Measurements from ENCODE around the gene SH3GLB1. TPM values are rescaled to one million over a fixed set of nuclear protein-coding genes. Genes with fewer than 3 reads are reported as not detected.

Gene SH3GLB1
- total RNA-seq, 4 donors from 2014 or later = 58.4 to 81.7 (median 77.3) TPM

DNA sequence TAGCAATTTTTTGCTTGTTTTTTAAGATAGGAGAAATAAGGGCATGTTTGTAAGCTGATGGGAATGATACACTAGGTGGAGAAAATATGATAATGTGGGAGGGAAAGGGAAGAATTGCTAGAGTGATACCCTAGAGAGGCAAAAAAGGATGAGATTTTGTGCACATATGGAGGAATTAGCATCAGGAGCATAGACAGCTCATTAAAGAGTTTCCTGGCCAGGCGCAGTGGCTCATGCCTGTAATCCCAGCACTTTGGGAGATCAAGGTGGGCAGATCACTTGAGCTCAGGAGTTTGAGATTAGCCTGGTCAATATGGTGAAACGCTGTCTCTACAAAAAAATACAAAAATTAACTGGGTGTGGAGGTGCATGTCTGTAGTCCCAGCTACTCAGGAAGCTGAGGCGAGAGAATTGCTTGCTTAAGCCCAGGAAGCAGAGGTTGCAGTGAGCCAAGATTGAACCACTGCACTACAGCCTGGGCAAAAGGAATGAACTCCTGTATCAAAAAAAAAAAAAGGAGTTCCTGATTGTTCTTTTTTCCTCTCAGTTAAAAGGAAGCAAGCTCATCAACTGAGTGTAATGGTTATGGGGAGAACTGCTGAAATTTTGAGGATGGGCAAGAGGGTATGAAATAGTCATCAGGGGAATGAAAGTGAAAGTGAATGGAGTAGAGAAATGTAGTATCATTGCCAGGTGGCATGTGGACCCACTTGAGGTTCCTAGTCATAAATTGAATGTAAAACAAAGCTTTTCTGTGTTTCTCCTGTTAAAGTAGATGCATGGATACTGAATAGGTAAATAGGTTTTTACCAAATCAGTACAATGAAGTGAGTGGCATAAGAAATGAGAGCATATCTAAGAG is 35.5 kb downstream of the SH3GLB1 start:
- no peak overlapping the region for H3K27ac ChIP-seq
- H3K4me1 ChIP-seq = peaks cover 0 to 20% (median 0%) of the 10 kb centered on the region in 3 donors
- TF ChIP-seq EP300 (IDR thresholded peaks at IDR 0.05) = no peak
- TF ChIP-seq CTCF (IDR thresholded peaks at IDR 0.05) = no peak
- TF ChIP-seq POLR2A (IDR thresholded peaks at IDR 0.05) = no peak
- no peak for TF ChIP-seq POLR2AphosphoS5 (IDR thresholded peaks at IDR 0.05)
- WGBS, 2 donors (ENCODE audit: low coverage in 1 of 2) = 64 to 65% methylated on average over 2 to 3 of the region's 3 CpGs
- no peak for ATAC-seq
- H3K9me3 ChIP-seq = no peaks in the 10 kb centered on the region
- no peak overlapping the region for H3K4me3 ChIP-seq
- peaks cover 7 to 93% of the 10 kb centered on the region in 2 donors for H3K36me3 ChIP-seq
- no peaks in the 10 kb centered on the region for H3K27me3 ChIP-seq

- TF ChIP-seq CTCF (IDR thresholded peaks at IDR 0.05) (peak; percentile 51 to 73 (median 58)), POLR2AphosphoS5 (IDR thresholded peaks at IDR 0.05) (no peak), POLR2A (IDR thresholded peaks at IDR 0.05) (no peak)
- Histone ChIP-seq H3K9me3 (no peaks in the 10 kb centered on the region), H3K36me3 (peaks cover 0 to 91% of the 10 kb centered on the region in 2 donors), H3K27ac (no peak overlapping the region), H3K4me1 (peaks cover 0 to 20% (median 0%) of the 10 kb centered on the region in 3 donors), H3K4me3 (no peak overlapping the region), H3K27me3 (no peaks in the 10 kb centered on the region)
- no peak for ATAC-seq
- 47 to 49% methylated on average over 6 of the region's 6 CpGs for WGBS, 2 donors (ENCODE audit: low coverage in 1 of 2)
Measured at GRCh38 chr1:86741947-86742572, 37.7 kb downstream of the SH3GLB1 start.

GRCh38 chr1:86747304-86747703 is 42.9 kb downstream of the SH3GLB1 start:
- WGBS, 2 donors (ENCODE audit: low coverage in 1 of 2) = 50 to 86% methylated on average over 1 of the region's 1 CpG
- no peaks in the 10 kb centered on the region for H3K27me3 ChIP-seq
- no peaks in the 10 kb centered on the region for H3K4me1 ChIP-seq
- ATAC-seq = no peak
- no peak overlapping the region for H3K4me3 ChIP-seq
- H3K36me3 ChIP-seq = peaks cover 0 to 50% of the 10 kb centered on the region in 2 donors
- no peaks in the 10 kb centered on the region for H3K9me3 ChIP-seq
- TF ChIP-seq POLR2AphosphoS5 (IDR thresholded peaks at IDR 0.05) = no peak
- TF ChIP-seq CTCF (IDR thresholded peaks at IDR 0.05) = no peak
- TF ChIP-seq POLR2A (IDR thresholded peaks at IDR 0.05) = no peak
- TF ChIP-seq EP300 (IDR thresholded peaks at IDR 0.05) = no peak
- H3K27ac ChIP-seq = no peak overlapping the region

GRCh38 chr1:86748622-86749373 is 44.4 kb downstream of the SH3GLB1 start:
- no peaks in the 10 kb centered on the region for H3K27me3 ChIP-seq
- no peaks in the 10 kb centered on the region for H3K4me1 ChIP-seq
- no peak overlapping the region for H3K4me3 ChIP-seq
- WGBS, 2 donors (ENCODE audit: low coverage in 1 of 2) = 77 to 85% methylated on average over 3 to 4 of the region's 4 CpGs
- TF ChIP-seq POLR2AphosphoS5 (IDR thresholded peaks at IDR 0.05) (no peak), POLR2A (IDR thresholded peaks at IDR 0.05) (no peak), EP300 (IDR thresholded peaks at IDR 0.05) (no peak), CTCF (IDR thresholded peaks at IDR 0.05) (no peak)
- H3K36me3 ChIP-seq = peaks cover 0 to 36% of the 10 kb centered on the region in 2 donors
- no peaks in the 10 kb centered on the region for H3K9me3 ChIP-seq
- no peak for ATAC-seq
- H3K27ac ChIP-seq = no peak overlapping the region
